Cerebellar cortex (tissue), 1 donor: ENCODE measurements around the gene FRG2.
"Not testable (repeated sequence)": the region's sequence is repeated elsewhere in the genome, so short reads cannot be mapped to it uniquely, and the experiment has no call there.

Source experiments
- DNase-seq: peaks from one replicate; pipeline ENCODE4 v3.0.0-alpha.2; 2015; ENCODE audit warnings: low spot score

FRG2 gene

GRCh38 chr4:190027156-190027555 is at the start of gene FRG2:
Gene FRG2, minus strand, starts transcription at chr4:190027256. Its CDS starts 52 bp downstream, at chr4:190027204.
- not testable (repeated sequence) for DNase-seq

GRCh38 chr4:190068351-190068750 is 41.3 kb upstream of the FRG2 start:
- DNase-seq, result not testable (repeated sequence)

- DNase-seq, result peak; percentile 7
Observed at GRCh38 chr4:190064805-190065204, 37.7 kb upstream of the FRG2 start.

GRCh38 chr4:190064342-190064741 is 37.3 kb upstream of the FRG2 start, which contains the start of gene DBET:
Gene DBET, plus strand, starts transcription at chr4:190064502.
- DNase-seq, result not testable (repeated sequence)

- not testable (repeated sequence) for DNase-seq
Observed at GRCh38 chr4:190058997-190059396, 31.9 kb upstream of the FRG2 start.

GRCh38 chr4:190049378-190050239 is 22.6 kb upstream of the FRG2 start:
- DNase-seq, result not testable (repeated sequence)

- not testable (repeated sequence) for DNase-seq
Observed at GRCh38 chr4:190047627-190048026, 20.6 kb upstream of the FRG2 start.

- DNase-seq, result not testable (repeated sequence)
Observed at GRCh38 chr4:190040873-190041272, 13.8 kb upstream of the FRG2 start.

GRCh38 chr4:190037704-190038388 is 10.8 kb upstream of the FRG2 start:
- DNase-seq, result not testable (repeated sequence)

- DNase-seq, result not testable (repeated sequence)
Observed at GRCh38 chr4:190031264-190031663, 4.2 kb upstream of the FRG2 start.

- not testable (repeated sequence) for DNase-seq
Observed at GRCh38 chr4:190022614-190023281, 4.3 kb downstream of the FRG2 start.

GRCh38 chr4:190021973-190022372 is 5.1 kb downstream of the FRG2 start:
- DNase-seq, result not testable (repeated sequence)

GRCh38 chr4:190020790-190021717 is 6.0 kb downstream of the FRG2 start:
- DNase-seq, result peak; percentile 82

GRCh38 chr4:190019859-190020463 is 7.1 kb downstream of the FRG2 start:
- not testable (repeated sequence) for DNase-seq

- no peak for DNase-seq
Observed at GRCh38 chr4:190019023-190019858, 7.8 kb downstream of the FRG2 start.

GRCh38 chr4:190018201-190018920 is 8.7 kb downstream of the FRG2 start:
- no peak for DNase-seq

GRCh38 chr4:190017357-190018200 is 9.5 kb downstream of the FRG2 start:
- no peak for DNase-seq
